A673 (cell line): ENCODE measurements around the gene IL1RAPL1. TPM values are rescaled to one million over a fixed set of nuclear protein-coding genes. Genes with fewer than 3 reads are reported as not detected.
A peak's percentile ranks its signal among the peaks of the same experiment; 100 is the strongest.

ENCODE experiments used
- BruUV-seq: library from RNA; stranded (reverse); fragments of 400-500 nt; replicated peaks from 2 replicates; lab custom pipeline; 2021; lab: Mats Ljungman, UMichigan
- CTCF ChIA-PET: fragments of 300-600 bp; sonication (Branson Sonifier 250); formaldehyde crosslinking; loops from one replicate; lab custom pipeline; 2022; ENCODE audit warnings: antibody characterized with exemption; lab: Charles Lee
- POLR2A ChIA-PET: fragments of 300-600 bp; sonication (Branson Sonifier 250); formaldehyde crosslinking; loops from one replicate; lab custom pipeline; 2022; ENCODE audit warnings: antibody characterized with exemption; ENCODE audit not compliant: low non-redundant PET; lab: Charles Lee
- DNase-seq: peaks from one replicate; pipeline ENCODE4 v3.0.0-alpha.2; 2015; ENCODE audit warnings: low spot score
- H3K27ac ChIP-seq: fragments of 200-600 bp; sonication (generic); 2 replicates; pipeline ENCODE4 v1.5.1; 2016; ENCODE audit warnings: mixed run types, low read depth, mild to moderate bottlenecking, mixed read lengths, antibody characterized with exemption, low read length; ENCODE audit not compliant: poor library complexity, severe bottlenecking
- H3K27me3 ChIP-seq: fragments of 200-600 bp; sonication (generic); replicated peaks from 2 replicates; pipeline ENCODE4 v1.6.1; 2017; ENCODE audit warnings: mixed run types, low read depth, mild to moderate bottlenecking, mixed read lengths, antibody characterized with exemption, low read length; ENCODE audit not compliant: insufficient read depth, poor library complexity
- H3K36me3 ChIP-seq: fragments of 200-600 bp; sonication (generic); 2 replicates; pipeline ENCODE4 v1.6.1; 2016; ENCODE audit warnings: mixed run types, mild to moderate bottlenecking, mixed read lengths, antibody characterized with exemption, low read length; ENCODE audit not compliant: insufficient read depth, poor library complexity, severe bottlenecking
- H3K4me1 ChIP-seq: fragments of 200-600 bp; sonication (generic); 2 replicates; pipeline ENCODE4 v1.6.1; 2017; ENCODE audit warnings: mixed run types, mild to moderate bottlenecking, mixed read lengths, antibody characterized with exemption, low read length; ENCODE audit not compliant: insufficient read depth, poor library complexity, severe bottlenecking
- H3K4me3 ChIP-seq: fragments of 200-600 bp; sonication (generic); 2 replicates; pipeline ENCODE4 v1.5.1; 2016; ENCODE audit warnings: low read depth, mixed run types, mild to moderate bottlenecking, mixed read lengths, low read length; ENCODE audit not compliant: poor library complexity, severe bottlenecking
- H3K9me3 ChIP-seq: fragments of 200-600 bp; sonication (generic); 2 replicates; pipeline ENCODE4 v1.6.1; 2016; ENCODE audit warnings: mixed run types, low read depth, mild to moderate bottlenecking, mixed read lengths, antibody characterized with exemption, low read length; ENCODE audit not compliant: poor library complexity, severe bottlenecking
- CTCF ChIP-seq: fragments of 300-800, 200-600 bp; sonication (generic); conservative IDR thresholded peaks from 2 replicates; pipeline ENCODE4 v1.5.1; 2017; ENCODE audit warnings: low read depth, mild to moderate bottlenecking, antibody characterized with exemption, low read length, moderate library complexity, mixed read lengths
- EZH2 ChIP-seq: fragments of 200-600 bp; sonication (generic); IDR thresholded peaks from 2 replicates; pipeline ENCODE4 v1.6.1; 2017; ENCODE audit warnings: borderline replicate concordance, low read depth, mild to moderate bottlenecking, mixed read lengths, antibody characterized with exemption, low read length; ENCODE audit not compliant: poor library complexity, severe bottlenecking
- intact Hi-C: fragments of 100-400 bp; cut with micrococcal nuclease; formaldehyde crosslinking; loops from one replicate; pipeline ENCODE4 v1.10.0; 2022; ENCODE audit not compliant: unreplicated experiment
- total RNA-seq: library from RNA; stranded (reverse); gene quantifications from 2 replicates; pipeline ENCODE4 v1.2.3, GENCODE V29; 2021

The IL1RAPL1 gene
- total RNA-seq, 1 experiment from 2014 or later: 0.21 TPM

GRCh38 chrX:29155286-29155685 lies 568.0 kb downstream of the IL1RAPL1 start:
- intact Hi-C loops: no loop called here
- BruUV-seq: no TSS peak
- H3K27ac ChIP-seq: no peak overlapping the region
- no peaks in the 10 kb centered on the region for H3K36me3 ChIP-seq
- no peak for DNase-seq
- ChIA-PET POLR2A (no interaction called here), CTCF (no interaction called here)
- TF ChIP-seq CTCF (no peak), EZH2 (no peak)
- no peaks in the 10 kb centered on the region for H3K9me3 ChIP-seq
- H3K4me3 ChIP-seq: no peak overlapping the region
- no peaks in the 10 kb centered on the region for H3K27me3 ChIP-seq
- H3K4me1 ChIP-seq: no peaks in the 10 kb centered on the region

- intact Hi-C loops: no loop called here
- DNase-seq: peak; percentile 78
These were observed 585.6 kb downstream of the IL1RAPL1 start for GRCh38 chrX:29172880-29173279.

GRCh38 chrX:29187264-29187663 lies 600.0 kb downstream of the IL1RAPL1 start:
- Histone ChIP-seq H3K36me3 (no peaks in the 10 kb centered on the region), H3K9me3 (no peaks in the 10 kb centered on the region), H3K4me3 (no peak overlapping the region), H3K4me1 (no peaks in the 10 kb centered on the region), H3K27me3 (no peaks in the 10 kb centered on the region), H3K27ac (no peak overlapping the region)
- CTCF ChIA-PET: no interaction called here
- POLR2A ChIA-PET: no interaction called here
- no TSS peak for BruUV-seq
- no peak for DNase-seq
- TF ChIP-seq CTCF (no peak), EZH2 (no peak)
- intact Hi-C loops: no loop called here

More at GRCh38 chrX:29172880-29173279, 585.6 kb downstream of the IL1RAPL1 start:
- TF ChIP-seq CTCF: no peak
- no peak for TF ChIP-seq EZH2
- H3K36me3 ChIP-seq: no peaks in the 10 kb centered on the region
- no peak overlapping the region for H3K4me3 ChIP-seq
- no peaks in the 10 kb centered on the region for H3K9me3 ChIP-seq
- CTCF ChIA-PET: no interaction called here
- peaks cover 6% of the 10 kb centered on the region for H3K4me1 ChIP-seq
- BruUV-seq: no TSS peak
- POLR2A ChIA-PET: no interaction called here
- no peaks in the 10 kb centered on the region for H3K27me3 ChIP-seq
- H3K27ac ChIP-seq: peak overlapping the region; percentile 56
